Mononuclear cell (primary cell): ENCODE measurements around the gene STAU1. TPM values are rescaled to one million over a fixed set of nuclear protein-coding genes. Genes with fewer than 3 reads are reported as not detected.
"Not testable (repeated sequence)": the region's sequence is repeated elsewhere in the genome, so short reads cannot be mapped to it uniquely, and the experiment has no call there.

Experiments
- H3K27me3 ChIP-seq: 2 replicates; pipeline ENCODE4 v1.6.0; 2011; ENCODE audit warnings: low read length, control low read depth; ENCODE audit not compliant: insufficient read depth
- H3K4me1 ChIP-seq: 2 replicates; pipeline ENCODE4 v1.5.1; 2011; ENCODE audit warnings: mild to moderate bottlenecking, low read length, control low read depth; ENCODE audit not compliant: insufficient read depth
- H3K4me3 ChIP-seq: 2 replicates; pipeline ENCODE4 v1.5.1; 2011; ENCODE audit warnings: mild to moderate bottlenecking, low read length, moderate library complexity
- H3K9me3 ChIP-seq: 2 replicates; pipeline ENCODE4 v1.5.1; 2011; ENCODE audit warnings: low read depth, mild to moderate bottlenecking, control low read depth, low read length
- total RNA-seq: library from RNA; depleted of rRNA; stranded (reverse); fragments of >200 nt; gene quantifications from one replicate; pipeline ENCODE4 v1.2.3, GENCODE V29; 2012

STAU1 gene
- total RNA-seq, 1 donor, result 49.6 TPM

DNA sequence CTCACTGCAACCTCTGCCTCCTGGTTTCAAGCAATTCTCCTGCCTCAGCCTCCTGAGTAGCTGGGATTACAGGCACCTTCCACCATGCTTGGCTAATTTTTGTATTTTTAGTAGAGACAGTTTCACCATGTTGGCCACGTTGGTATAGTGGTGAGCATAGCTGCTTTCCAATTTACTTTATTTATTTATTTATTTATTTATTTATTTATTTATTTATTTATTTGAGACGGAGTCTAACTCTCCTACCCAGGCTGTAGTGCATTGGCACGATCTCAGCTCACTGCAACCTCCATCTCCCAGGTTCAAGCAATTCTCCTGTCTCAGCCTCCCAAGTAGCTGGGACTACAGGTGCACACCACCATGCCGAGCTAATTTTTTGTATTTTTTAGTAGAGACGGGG is 87.8 kb downstream of the STAU1 start:
- H3K9me3 ChIP-seq, H3K4me3 ChIP-seq, H3K27me3 ChIP-seq: not testable (repeated sequence)
- H3K4me1 ChIP-seq, result peaks cover 13% of the 10 kb centered on the region

DNA sequence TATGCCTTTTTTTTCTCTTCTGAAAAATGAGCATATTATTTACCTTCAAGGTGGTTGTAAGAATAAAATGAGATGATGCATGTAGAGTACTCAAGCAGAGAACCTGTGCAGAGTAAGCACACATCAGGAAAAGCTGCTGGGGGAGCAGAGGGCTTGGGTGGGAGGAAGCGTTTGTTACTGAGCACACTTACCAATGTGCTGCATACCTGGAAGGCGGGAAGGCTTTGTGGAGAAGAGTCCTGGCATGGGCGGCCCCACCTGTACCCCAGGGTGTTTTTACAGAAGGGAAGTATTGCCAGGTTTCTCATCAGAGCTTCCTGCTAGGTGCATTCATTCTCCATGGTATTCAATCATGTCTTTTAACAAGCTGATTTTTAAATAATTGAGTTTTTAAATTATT is 89.1 kb downstream of the STAU1 start:
- Histone ChIP-seq H3K4me3 (no peak overlapping the region), H3K9me3 (no peaks in the 10 kb centered on the region), H3K4me1 (peaks cover 13% of the 10 kb centered on the region), H3K27me3 (no peaks in the 10 kb centered on the region)

DNA sequence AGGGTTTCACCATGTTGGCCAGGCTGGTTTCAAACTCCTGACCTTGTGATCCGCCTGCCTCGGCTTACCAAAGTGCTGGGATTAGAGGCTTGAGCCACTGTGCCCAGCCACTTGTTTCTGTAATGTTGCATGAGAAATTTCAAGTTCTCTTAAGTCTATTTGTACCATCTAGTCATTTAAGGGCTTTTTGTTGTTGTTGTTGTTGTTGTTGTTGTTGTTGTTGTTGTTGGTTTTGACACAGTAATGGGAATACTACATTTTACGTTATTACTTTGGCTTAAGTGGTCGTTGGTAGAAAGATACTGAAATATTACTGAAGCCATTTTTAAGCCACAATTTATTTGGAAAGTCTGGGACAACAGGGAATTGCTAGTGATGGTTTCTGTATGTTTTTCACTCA is 90.0 kb downstream of the STAU1 start:
- Histone ChIP-seq H3K4me3 (no peak overlapping the region), H3K27me3 (no peaks in the 10 kb centered on the region), H3K4me1 (peaks cover 13% of the 10 kb centered on the region), H3K9me3 (no peaks in the 10 kb centered on the region)

DNA sequence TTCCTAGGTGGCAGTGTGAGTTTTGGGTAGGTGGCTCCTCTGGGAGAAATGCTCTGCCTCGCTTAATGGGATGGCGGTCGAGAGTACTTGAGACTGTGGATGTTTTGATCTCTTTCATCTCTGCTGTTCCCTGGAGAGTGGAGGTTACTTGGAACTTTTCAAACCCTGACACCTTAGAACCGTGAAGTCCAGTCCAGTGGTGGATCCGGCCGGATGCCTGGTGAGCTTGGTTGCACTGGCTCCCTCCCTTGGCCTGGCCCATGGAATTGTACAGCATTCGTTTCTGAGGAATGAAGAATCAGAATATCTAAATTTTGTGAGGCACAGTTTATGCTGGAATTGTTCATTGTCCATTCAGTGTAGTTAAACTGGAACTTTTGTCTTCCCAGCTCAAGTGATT is 91.0 kb downstream of the STAU1 start:
- Histone ChIP-seq H3K4me3 (no peak overlapping the region), H3K9me3 (no peaks in the 10 kb centered on the region), H3K4me1 (peaks cover 13% of the 10 kb centered on the region), H3K27me3 (no peaks in the 10 kb centered on the region)

DNA sequence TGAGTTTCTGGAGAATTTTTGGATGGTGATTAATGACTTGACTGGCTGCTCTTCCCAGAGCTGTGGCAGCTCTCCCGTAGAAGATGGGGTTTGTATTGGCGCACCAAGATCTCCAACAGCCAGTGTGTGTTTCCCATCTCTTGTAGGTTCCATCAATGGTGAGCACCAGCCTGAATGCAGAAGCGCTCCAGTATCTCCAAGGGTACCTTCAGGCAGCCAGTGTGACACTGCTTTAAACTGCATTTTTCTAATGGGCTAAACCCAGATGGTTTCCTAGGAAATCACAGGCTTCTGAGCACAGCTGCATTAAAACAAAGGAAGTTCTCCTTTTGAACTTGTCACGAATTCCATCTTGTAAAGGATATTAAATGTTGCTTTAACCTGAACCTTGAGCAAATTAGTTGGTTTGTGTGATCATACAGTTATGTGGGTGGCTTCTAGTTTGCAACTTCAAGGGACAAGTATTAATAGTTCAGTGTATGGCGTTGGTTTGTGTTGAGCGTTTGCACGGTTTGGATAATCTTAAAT is 91.9 kb downstream of the STAU1 start:
- Histone ChIP-seq H3K9me3 (no peaks in the 10 kb centered on the region), H3K4me3 (no peak overlapping the region), H3K27me3 (no peaks in the 10 kb centered on the region), H3K4me1 (peaks cover 9% of the 10 kb centered on the region)

DNA sequence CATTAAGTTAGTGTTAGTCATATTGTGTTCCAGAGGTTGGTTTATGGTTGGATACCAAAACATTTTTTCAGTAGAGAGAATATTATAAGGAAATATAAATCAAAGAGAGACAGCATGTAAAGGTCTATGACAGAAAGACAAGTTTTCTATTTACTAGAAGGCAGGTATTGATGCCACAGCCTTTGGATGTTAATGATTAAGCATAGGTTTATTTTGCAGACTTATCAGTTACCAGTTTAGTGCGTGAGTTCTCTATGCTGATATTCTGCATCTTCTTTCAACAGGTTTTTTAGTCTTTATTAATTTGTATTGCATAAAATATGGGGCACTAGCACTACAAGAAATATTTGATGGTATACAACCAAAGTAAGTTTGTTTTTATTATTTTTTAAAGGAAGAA is 96.4 kb downstream of the STAU1 start:
- H3K4me3 ChIP-seq, result no peak overlapping the region
- no peaks in the 10 kb centered on the region for H3K9me3 ChIP-seq
- no peaks in the 10 kb centered on the region for H3K4me1 ChIP-seq
- no peaks in the 10 kb centered on the region for H3K27me3 ChIP-seq

DNA sequence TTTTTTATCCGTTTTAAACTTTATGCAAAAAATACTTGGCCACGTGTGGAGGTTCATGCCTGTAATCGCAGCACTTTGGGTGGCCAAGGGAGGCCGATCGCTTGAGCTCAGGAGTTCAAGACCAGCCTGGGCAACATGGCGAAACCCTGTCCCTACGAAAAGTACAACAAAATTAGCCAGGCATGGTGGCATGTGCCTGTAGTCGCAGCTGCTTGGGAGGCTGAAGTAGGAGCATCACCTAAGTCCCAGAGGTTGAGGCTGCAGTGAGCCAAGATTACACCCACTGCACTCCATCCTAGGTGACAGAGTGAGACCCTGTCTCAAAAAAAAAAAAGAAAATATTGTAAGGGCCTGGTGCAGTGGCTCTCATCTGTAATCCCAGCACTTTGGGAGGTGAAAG is 97.0 kb downstream of the STAU1 start:
- H3K9me3 ChIP-seq, result no peaks in the 10 kb centered on the region
- H3K4me1 ChIP-seq, result no peaks in the 10 kb centered on the region
- no peaks in the 10 kb centered on the region for H3K27me3 ChIP-seq
- H3K4me3 ChIP-seq, result no peak overlapping the region

DNA sequence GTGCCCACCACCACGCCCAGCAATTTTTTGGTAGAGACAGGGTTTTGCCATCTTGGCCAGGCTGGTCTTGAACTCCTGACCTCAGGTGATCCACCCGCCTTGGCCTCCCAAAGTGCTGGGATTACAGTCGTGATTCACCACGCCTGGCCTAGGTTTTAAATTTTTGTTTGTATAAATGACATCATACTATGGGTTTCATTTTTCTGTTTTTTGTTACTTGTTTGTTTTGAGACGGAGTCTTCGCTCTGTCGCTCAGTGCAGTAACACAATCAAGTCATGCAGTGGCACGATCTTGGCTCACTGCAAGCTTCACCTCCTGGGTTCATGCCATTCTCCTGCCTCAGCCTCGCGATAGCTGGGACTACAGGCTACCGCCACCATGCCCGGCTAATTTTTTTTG is 105.8 kb downstream of the STAU1 start:
- H3K4me3 ChIP-seq, H3K9me3 ChIP-seq, H3K27me3 ChIP-seq, H3K4me1 ChIP-seq: not testable (repeated sequence)

DNA sequence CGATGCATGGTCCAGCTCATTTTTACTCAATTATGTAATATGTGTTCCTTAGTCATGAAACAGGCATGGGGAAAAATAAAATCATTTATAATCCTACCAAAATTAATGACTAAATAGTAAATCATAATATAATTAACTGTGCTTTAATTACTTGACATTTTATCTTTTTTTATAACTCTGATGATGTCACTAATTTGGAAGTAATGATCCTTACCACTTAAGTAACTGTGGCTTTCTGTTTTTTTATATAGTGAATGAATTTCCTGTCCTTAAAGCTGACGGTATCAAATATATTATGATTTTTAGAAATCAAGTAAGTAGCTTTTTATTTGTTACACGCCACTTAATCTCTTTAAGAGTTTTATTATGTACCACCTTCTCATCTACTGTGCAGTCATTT is 109.8 kb downstream of the STAU1 start:
- no peaks in the 10 kb centered on the region for H3K4me1 ChIP-seq
- no peaks in the 10 kb centered on the region for H3K9me3 ChIP-seq
- H3K27me3 ChIP-seq, result no peaks in the 10 kb centered on the region
- H3K4me3 ChIP-seq, result no peak overlapping the region

DNA sequence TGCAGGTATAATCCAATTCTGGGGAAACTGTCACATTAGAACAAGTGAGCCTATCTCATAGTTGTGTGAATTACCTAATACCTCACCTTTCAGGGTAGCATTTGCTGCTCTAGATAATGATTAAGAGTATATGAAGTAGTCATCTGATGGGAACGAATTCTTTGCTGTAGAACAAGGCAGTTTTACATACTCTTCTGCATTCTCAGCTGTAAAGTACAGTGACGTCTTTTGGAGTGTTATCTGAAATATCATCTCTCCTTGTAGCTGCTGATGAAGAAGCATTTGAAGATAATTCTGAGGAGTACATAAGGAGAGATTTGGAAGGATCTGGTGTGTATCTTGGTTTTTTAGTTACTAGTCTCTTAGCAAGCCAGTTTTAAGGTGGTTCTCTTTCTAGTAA is 113.6 kb downstream of the STAU1 start:
- H3K4me3 ChIP-seq, result no peak overlapping the region
- no peaks in the 10 kb centered on the region for H3K9me3 ChIP-seq
- H3K27me3 ChIP-seq, result no peaks in the 10 kb centered on the region
- H3K4me1 ChIP-seq, result no peaks in the 10 kb centered on the region

Other genes starting within 250 kb of the STAU1 start
- gene CSE1L, start 142.0 kb downstream of the STAU1 start, total RNA-seq, result 33.6 TPM
- gene DDX27, start 31.1 kb upstream of the STAU1 start, total RNA-seq, result 71.5 TPM
- 99.6 TPM for gene ZNFX1, start 89.7 kb upstream of the STAU1 start, total RNA-seq